ENCODE data around the gene LCT.

DNA sequence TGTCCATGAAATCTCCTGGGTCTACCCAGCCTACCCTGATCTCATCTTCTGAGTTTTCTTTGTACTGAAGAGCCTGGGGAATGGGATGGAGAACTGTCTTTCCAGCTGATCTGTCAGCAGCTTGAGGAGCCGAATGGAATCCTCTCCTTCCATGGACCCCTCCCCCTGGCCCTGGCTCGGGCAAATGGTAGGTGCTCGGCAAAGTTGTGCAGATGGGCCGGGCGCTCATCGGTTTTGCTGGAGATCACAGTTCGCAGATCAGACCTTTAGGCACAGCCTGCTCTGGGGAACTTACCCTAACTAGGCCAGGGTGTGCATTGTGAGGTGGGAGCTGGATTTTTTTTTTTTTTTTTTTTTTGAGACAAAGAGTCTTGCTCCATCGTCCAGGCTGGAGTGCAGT lies 40.4 kb downstream of the LCT start:
- TF ChIP-seq, protein P1, sequence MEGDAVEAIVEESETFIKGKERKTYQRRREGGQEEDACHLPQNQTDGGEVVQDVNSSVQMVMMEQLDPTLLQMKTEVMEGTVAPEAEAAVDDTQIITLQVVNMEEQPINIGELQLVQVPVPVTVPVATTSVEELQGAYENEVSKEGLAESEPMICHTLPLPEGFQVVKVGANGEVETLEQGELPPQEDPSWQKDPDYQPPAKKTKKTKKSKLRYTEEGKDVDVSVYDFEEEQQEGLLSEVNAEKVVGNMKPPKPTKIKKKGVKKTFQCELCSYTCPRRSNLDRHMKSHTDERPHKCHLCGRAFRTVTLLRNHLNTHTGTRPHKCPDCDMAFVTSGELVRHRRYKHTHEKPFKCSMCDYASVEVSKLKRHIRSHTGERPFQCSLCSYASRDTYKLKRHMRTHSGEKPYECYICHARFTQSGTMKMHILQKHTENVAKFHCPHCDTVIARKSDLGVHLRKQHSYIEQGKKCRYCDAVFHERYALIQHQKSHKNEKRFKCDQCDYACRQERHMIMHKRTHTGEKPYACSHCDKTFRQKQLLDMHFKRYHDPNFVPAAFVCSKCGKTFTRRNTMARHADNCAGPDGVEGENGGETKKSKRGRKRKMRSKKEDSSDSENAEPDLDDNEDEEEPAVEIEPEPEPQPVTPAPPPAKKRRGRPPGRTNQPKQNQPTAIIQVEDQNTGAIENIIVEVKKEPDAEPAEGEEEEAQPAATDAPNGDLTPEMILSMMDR (IDR thresholded peaks at IDR 0.05) = no peak
- TF ChIP-seq POLR2A (IDR thresholded peaks at IDR 0.05) = no peak
